ENCODE measurements around the gene CREBL2. TPM values are rescaled to one million over a fixed set of nuclear protein-coding genes. Genes with fewer than 3 reads are reported as not detected.

CREBL2 gene
- total and polyA plus RNA-seq, 2 donors (not counting 1 experiment from before 2014, with no cell fraction given): 6.5 to 22.1 TPM

GRCh38 chr12:12572659-12573058, 39.0 kb upstream of the CREBL2 start:
- ChIA-PET POLR2A (no interaction called here), CTCF (interaction anchor here (1.1 to 1.2 kb wide), 2 partner anchors 8 to 196 kb away, joined by 3 to 6 read pairs; no protein-coding TSS in a partner anchor)
- TF ChIP-seq EZH2 (IDR thresholded peaks at IDR 0.05; ENCODE audit: borderline replicate concordance, insufficient read depth, low read depth, low read length, poor library complexity, severe bottlenecking) (no peak), CTCF (IDR thresholded peaks at IDR 0.05) (no peak)
- Histone ChIP-seq H3K4me1 (ENCODE audit: control insufficient read depth in 2 of 2, insufficient read depth in 2 of 2, low read length in 2 of 2) (no peaks in the 10 kb centered on the region), H3K79me2 (ENCODE audit: control insufficient read depth, insufficient read depth, low read length) (no peaks in the 10 kb centered on the region), H3K36me3 (replicated peaks in 1 of 2; ENCODE audit: control extremely low read depth in 1 of 2, control insufficient read depth in 1 of 2, extremely low read depth in 1 of 2, insufficient read depth in 2 of 2, low read length in 1 of 2) (no peaks in the 10 kb centered on the region), H2AFZ (ENCODE audit: insufficient read depth, low read depth, low read length, poor library complexity, severe bottlenecking) (no peak overlapping the region), H3K4me2 (replicated peaks; ENCODE audit: low read depth, low read length, poor library complexity, severe bottlenecking) (no peak overlapping the region), H3K27ac (ENCODE audit: low read length in 2 of 2) (no peak overlapping the region), H3K27me3 (replicated peaks in 1 of 4; ENCODE audit: control extremely low read depth in 1 of 4, control insufficient read depth in 3 of 4, insufficient read depth in 4 of 4, low read length in 3 of 4) (no peaks in the 10 kb centered on the region), H4K20me1 (ENCODE audit: control insufficient read depth, insufficient read depth, low read length, poor library complexity, severe bottlenecking) (no peaks in the 10 kb centered on the region), H3K9ac (ENCODE audit: low read length) (no peak overlapping the region), H3K9me3 (ENCODE audit: control extremely low read depth in 1 of 3, control insufficient read depth in 2 of 3, insufficient read depth in 1 of 3, low read length in 2 of 3) (no peaks in the 10 kb centered on the region), H3K4me3 (ENCODE audit: control extremely low read depth in 1 of 5, extremely low read depth in 1 of 5, insufficient read depth in 1 of 5, low read depth in 2 of 5, low read length in 4 of 5) (no peak overlapping the region)
- no peaks in the 10 kb centered on the region for H3K4me1 Mint-ChIP-seq
- DNase-seq (no peak), ATAC-seq (ENCODE audit: low read depth) (no peak)
- 100% methylated on average over 1 of the region's 3 CpGs for WGBS (ENCODE audit: insufficient coverage)
- H3K27me3 Mint-ChIP-seq: peaks cover 6% of the 10 kb centered on the region
- H3K9me3 Mint-ChIP-seq (ENCODE audit: insufficient read depth): no peaks in the 10 kb centered on the region
- no peak overlapping the region for H3K27ac Mint-ChIP-seq
- intact Hi-C loops (cut with micrococcal nuclease): no loop called here
- no peak overlapping the region for H3K4me3 Mint-ChIP-seq

- CTCF ChIA-PET: interaction anchor here (1.4 kb wide), 1 partner anchor 10 kb away, joined by 3 read pairs; no protein-coding TSS in a partner anchor
Observed at GRCh38 chr12:12577786-12578185, 33.9 kb upstream of the CREBL2 start.

More at GRCh38 chr12:12577786-12578185, 33.9 kb upstream of the CREBL2 start:
- TF ChIP-seq EZH2 (IDR thresholded peaks at IDR 0.05; ENCODE audit: borderline replicate concordance, insufficient read depth, low read depth, low read length, poor library complexity, severe bottlenecking) (no peak), CTCF (IDR thresholded peaks at IDR 0.05) (no peak)
- Histone ChIP-seq H3K9ac (ENCODE audit: low read length) (no peak overlapping the region), H3K4me2 (replicated peaks; ENCODE audit: low read depth, low read length, poor library complexity, severe bottlenecking) (no peak overlapping the region), H4K20me1 (ENCODE audit: control insufficient read depth, insufficient read depth, low read length, poor library complexity, severe bottlenecking) (no peaks in the 10 kb centered on the region), H3K9me3 (ENCODE audit: control extremely low read depth in 1 of 3, control insufficient read depth in 2 of 3, insufficient read depth in 1 of 3, low read length in 2 of 3) (no peaks in the 10 kb centered on the region), H3K79me2 (ENCODE audit: control insufficient read depth, insufficient read depth, low read length) (no peaks in the 10 kb centered on the region), H3K27ac (ENCODE audit: low read length in 2 of 2) (no peak overlapping the region), H2AFZ (ENCODE audit: insufficient read depth, low read depth, low read length, poor library complexity, severe bottlenecking) (no peak overlapping the region), H3K27me3 (replicated peaks in 1 of 4; ENCODE audit: control extremely low read depth in 1 of 4, control insufficient read depth in 3 of 4, insufficient read depth in 4 of 4, low read length in 3 of 4) (no peaks in the 10 kb centered on the region), H3K36me3 (replicated peaks in 1 of 2; ENCODE audit: control extremely low read depth in 1 of 2, control insufficient read depth in 1 of 2, extremely low read depth in 1 of 2, insufficient read depth in 2 of 2, low read length in 1 of 2) (no peaks in the 10 kb centered on the region), H3K4me3 (ENCODE audit: control extremely low read depth in 1 of 5, extremely low read depth in 1 of 5, insufficient read depth in 1 of 5, low read depth in 2 of 5, low read length in 4 of 5) (no peak overlapping the region), H3K4me1 (ENCODE audit: control insufficient read depth in 2 of 2, insufficient read depth in 2 of 2, low read length in 2 of 2) (peaks cover 0 to 3% of the 10 kb centered on the region in 2 donors)
- DNase-seq: no peak
- WGBS (ENCODE audit: insufficient coverage): 86% methylated on average over 2 of the region's 3 CpGs
- no peak for ATAC-seq (ENCODE audit: low read depth)
- intact Hi-C loops (cut with micrococcal nuclease): no loop called here
- POLR2A ChIA-PET: no interaction called here
- Mint-ChIP-seq H3K27me3 (no peaks in the 10 kb centered on the region), H3K4me3 (no peak overlapping the region), H3K4me1 (peaks cover 8% of the 10 kb centered on the region), H3K27ac (no peak overlapping the region), H3K9me3 (ENCODE audit: insufficient read depth) (no peaks in the 10 kb centered on the region)
